ENCODE results near the gene SVOPL.
"Not testable (repeated sequence)": the region's sequence is repeated elsewhere in the genome, so short reads cannot be mapped to it uniquely, and the experiment has no call there.

The SVOPL gene

GRCh38 chr7:138699661-138700060 lies 1.5 kb downstream of the SVOPL start:
- no peak for DNase-seq

DNA sequence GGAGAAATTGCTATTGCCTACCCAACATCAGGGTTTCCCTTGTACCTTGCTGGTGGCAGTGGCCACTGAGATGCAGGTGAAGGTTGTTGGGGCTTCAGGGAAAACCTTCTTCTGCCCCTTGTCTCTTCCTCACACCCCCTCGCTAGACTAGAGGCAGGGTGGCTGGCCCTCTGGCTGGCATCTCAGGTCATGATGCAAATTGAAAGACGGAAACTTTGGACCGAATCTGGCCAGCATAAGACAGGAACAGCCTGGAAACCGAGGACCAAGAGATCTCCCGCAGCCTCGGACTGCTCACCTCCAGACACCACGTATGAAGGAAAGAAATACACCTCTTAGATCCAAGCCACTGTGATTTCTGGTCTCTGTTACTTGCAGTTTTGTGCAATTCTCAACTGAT lies 2.9 kb downstream of the SVOPL start:
- DNase-seq = no peak

- no peak for DNase-seq
Observed at GRCh38 chr7:138697535-138698182, 3.5 kb downstream of the SVOPL start.

GRCh38 chr7:138695776-138696175 lies 5.4 kb downstream of the SVOPL start:
- DNase-seq = not testable (repeated sequence)

DNA sequence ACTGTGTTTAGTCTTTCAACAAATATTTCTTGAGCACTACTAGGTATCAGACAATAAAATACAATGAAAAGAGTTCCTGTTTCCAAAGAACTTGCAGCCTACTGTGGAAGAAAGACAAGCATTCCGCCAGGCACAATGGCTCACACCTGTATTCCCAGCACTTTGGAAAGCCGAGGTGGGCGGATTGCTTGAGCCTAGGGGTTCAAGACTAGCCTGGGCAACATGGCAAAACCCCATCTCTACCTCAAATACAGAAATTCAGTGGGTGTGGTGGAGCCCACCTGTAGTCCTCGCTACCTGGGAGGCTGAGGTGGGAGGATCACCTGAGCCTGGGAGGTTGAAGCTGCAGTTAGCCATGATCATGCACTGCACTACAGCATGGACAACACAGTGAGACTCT lies 6.1 kb downstream of the SVOPL start:
- DNase-seq = no peak

DNA sequence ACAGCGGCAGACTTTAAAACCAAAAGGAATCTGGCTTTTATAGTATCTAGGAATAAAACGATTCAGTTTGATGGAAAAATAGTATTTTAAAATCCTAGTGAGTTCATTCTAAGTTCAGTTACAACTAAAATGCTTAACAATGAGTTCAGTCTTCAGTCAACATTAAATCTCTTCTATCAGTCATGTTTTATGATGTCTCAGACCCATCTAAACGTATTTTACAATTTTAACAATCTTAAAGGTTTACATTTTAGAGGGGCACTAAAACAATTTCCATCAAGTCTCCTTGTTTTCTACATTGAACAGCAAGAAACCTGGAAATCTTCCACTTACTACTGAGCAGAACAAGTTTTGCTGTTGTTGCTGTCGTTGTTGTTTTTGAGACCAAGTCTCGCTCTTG lies 10.0 kb downstream of the SVOPL start:
- DNase-seq = no peak

DNA sequence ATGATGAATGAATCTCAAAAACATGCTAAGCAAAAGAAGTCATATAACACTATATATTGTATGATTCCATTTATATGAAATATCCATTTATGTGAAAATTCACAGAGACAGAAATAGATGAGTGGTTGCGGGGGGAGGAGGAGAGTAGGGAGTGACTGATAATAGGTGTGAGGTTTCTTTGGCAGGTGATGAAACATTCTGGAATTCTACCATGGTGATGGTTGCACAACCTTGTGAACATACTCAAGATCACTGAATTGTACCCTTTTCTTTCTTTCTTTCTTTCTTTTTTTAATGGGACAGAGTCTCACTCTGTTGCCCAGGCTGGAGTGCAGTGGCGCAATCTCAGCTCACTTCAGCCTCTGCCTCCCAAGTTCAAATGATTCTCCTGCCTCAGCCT lies 10.7 kb downstream of the SVOPL start:
- no peak for DNase-seq

DNA sequence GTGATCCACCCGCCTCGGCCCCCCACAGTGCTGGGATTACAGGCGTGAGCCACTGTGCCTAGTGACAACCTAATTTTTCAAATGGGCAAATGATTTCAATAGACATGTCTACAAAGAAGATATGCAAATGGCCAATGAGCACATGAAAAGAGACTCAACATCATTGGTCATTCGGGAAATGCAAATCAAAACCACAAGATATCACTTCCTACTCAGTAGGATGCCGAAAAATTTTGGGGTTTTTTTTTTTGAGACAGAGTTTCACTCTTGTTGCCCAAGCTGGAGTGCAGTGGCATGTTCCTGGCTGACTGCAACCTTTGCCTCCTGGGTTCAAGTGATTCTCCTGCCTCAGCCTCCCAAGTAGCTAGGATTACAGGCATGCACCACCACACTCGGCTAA lies 13.1 kb downstream of the SVOPL start:
- not testable (repeated sequence) for DNase-seq

DNA sequence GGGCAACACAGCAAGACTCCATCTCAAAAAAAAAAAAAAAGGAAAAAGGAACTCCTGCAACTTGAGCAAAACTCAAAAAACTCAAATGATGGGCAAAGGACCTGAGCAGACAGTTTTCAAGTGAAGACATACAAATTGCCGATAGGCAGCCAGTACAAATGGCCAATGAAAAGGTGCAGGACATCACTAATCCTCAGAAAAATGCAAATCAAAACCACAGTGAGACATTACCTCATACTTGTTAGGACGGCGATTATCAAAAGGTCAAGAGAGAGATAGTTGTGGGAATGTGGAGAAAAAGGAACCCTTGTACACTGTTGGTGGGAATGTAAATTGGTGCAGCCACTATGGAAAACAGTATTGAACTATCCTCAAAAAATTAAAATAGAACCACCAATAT lies 16.8 kb downstream of the SVOPL start:
- no peak for DNase-seq

GRCh38 chr7:138679793-138680192 lies 21.4 kb downstream of the SVOPL start:
- no peak for DNase-seq

GRCh38 chr7:138670594-138670993 lies 30.6 kb downstream of the SVOPL start:
- DNase-seq = no peak

GRCh38 chr7:138669364-138669763 lies 31.8 kb downstream of the SVOPL start:
- no peak for DNase-seq

DNA sequence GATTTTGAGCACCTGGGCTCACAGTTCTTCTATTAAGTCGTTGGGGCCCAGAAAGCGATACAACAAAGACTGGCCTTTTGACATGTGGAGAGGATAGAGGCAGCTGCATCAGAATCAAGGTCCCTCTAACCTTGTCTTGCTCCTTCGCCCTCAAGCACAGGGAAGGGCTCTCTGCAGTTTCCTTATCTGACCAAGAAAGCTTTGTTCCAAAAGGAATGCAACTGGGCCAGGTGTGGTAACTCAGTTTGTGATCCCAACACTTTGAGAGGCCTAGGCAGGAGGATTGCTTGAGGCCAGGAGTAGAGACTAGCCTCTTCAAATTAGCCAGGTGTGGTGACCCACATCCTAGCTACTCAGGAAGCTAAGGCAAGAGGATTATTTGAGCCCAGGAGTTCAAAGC lies 32.2 kb downstream of the SVOPL start:
- DNase-seq = no peak

DNA sequence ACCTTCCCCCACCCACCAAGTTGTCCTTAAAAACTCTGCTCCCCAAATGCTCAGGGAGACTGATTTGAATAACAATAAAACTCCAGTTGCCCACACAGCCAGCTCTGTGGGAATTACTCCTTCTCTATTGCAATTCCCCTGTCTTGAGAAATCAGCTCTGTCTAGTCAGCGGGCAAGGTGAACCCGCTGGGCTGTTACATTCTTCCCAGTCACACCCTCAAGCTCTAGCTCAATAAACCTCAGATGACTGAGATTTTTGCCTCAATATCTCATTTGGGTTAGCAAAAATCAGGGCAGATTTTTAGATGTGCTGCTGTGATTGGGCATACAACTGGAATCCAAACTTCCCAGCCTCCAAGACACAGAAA lies 32.9 kb downstream of the SVOPL start:
- DNase-seq = no peak

- DNase-seq = no peak
Observed at GRCh38 chr7:138667535-138668228, 33.5 kb downstream of the SVOPL start.

- no peak for DNase-seq
Observed at GRCh38 chr7:138666385-138666784, 34.8 kb downstream of the SVOPL start.

DNA sequence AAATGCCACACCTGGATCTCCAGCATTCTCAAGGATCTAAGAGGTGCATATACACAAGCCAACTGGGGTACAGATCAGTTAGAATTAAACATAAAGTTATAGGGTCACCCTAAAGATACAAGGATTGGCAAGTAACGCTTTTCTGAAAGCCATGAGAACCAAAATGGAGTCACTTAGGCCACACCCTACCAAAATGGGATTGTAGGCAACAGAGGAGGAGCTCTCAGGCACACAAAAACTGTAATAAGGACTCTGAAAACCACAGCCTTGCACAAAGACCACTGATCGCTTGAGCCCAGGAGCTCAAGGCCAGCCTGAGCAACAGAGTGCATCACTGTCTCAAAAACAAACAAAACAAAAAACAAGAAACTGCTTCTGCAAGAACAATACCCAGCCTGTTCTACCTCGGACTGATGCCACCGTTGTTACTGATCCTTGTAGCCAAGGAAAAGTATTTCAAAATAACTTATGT lies 35.5 kb downstream of the SVOPL start:
- peak; percentile 17 to 23 for DNase-seq

- no peak for DNase-seq
Observed at GRCh38 chr7:138665249-138665648, 35.9 kb downstream of the SVOPL start.

GRCh38 chr7:138663725-138664710 lies 37.1 kb downstream of the SVOPL start:
- no peak for DNase-seq

DNA sequence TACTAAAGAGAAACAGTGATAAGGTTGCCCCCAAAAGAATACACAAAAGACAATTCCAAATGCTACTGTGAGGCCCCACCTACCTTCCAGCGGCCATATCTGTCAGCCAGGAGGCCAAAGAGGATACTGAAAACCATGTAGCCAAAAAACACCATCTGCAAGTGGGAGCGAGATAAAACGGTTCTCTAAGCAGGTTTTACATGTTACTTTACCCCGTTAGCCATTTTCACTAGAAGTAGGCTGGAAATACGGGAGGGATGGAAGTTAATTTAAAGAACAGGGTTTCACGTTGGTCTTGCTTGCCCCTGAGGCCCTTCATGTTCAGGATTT lies 38.2 kb downstream of the SVOPL start:
- DNase-seq = no peak

- no peak for DNase-seq
Observed at GRCh38 chr7:138662076-138662990, 38.8 kb downstream of the SVOPL start.

- no peak for DNase-seq
Observed at GRCh38 chr7:138661069-138661635, 40.0 kb downstream of the SVOPL start.
